Neural crest cell (in vitro differentiated cells): ENCODE measurements around the gene ANKRD65. TPM values are rescaled to one million over a fixed set of nuclear protein-coding genes. Genes with fewer than 3 reads are reported as not detected.

Source experiments
- DNase-seq: peaks from one replicate; pipeline ENCODE4 v3.0.0; 2021; ENCODE audit warnings: low read depth, mixed read lengths, low spot score
- H3K27ac Mint-ChIP-seq: one replicate; pipeline ENCODE4 v1.8.0; 2021; ENCODE audit warnings: mild to moderate bottlenecking, mixed read lengths; ENCODE audit not compliant: unreplicated experiment
- H3K27me3 Mint-ChIP-seq: 2 replicates; pipeline ENCODE4 v1.8.0; 2021; ENCODE audit warnings: low read depth, mild to moderate bottlenecking, mixed read lengths
- H3K36me3 Mint-ChIP-seq: 2 replicates; pipeline ENCODE4 v1.8.0; 2021; ENCODE audit warnings: low read depth, mild to moderate bottlenecking, mixed read lengths
- H3K4me1 Mint-ChIP-seq: 2 replicates; pipeline ENCODE4 v1.8.0; 2021; ENCODE audit warnings: mixed read lengths
- H3K4me3 Mint-ChIP-seq: one replicate; pipeline ENCODE4 v1.8.0; 2021; ENCODE audit warnings: mild to moderate bottlenecking, mixed read lengths
- H3K9me3 Mint-ChIP-seq: 2 replicates; pipeline ENCODE4 v1.8.0; 2021; ENCODE audit warnings: mixed read lengths
- total RNA-seq: library from RNA; stranded (reverse); gene quantifications from 2 replicates; pipeline ENCODE4 v1.2.1, GENCODE V29; 2021
- TF ChIP-seq, protein P1 (sequence below): fragments of 200-600 bp; sonication (generic); conservative IDR thresholded peaks from 2 replicates; pipeline ENCODE4 v1.5.0; 2021; ENCODE audit warnings: antibody characterized with exemption, mild to moderate bottlenecking

Gene ANKRD65
- total RNA-seq, 1 donor from 2014 or later: 0.89 TPM

GRCh38 chr1:1427820-1428148 is 6.7 kb upstream of the ANKRD65 start:
- no peak for DNase-seq
- Mint-ChIP-seq H3K27me3 (peaks cover 28% of the 10 kb centered on the region), H3K27ac (no peak overlapping the region), H3K4me3 (no peak overlapping the region), H3K9me3 (no peaks in the 10 kb centered on the region), H3K4me1 (peaks cover 40% of the 10 kb centered on the region), H3K36me3 (no peaks in the 10 kb centered on the region)
- TF ChIP-seq, protein P1, sequence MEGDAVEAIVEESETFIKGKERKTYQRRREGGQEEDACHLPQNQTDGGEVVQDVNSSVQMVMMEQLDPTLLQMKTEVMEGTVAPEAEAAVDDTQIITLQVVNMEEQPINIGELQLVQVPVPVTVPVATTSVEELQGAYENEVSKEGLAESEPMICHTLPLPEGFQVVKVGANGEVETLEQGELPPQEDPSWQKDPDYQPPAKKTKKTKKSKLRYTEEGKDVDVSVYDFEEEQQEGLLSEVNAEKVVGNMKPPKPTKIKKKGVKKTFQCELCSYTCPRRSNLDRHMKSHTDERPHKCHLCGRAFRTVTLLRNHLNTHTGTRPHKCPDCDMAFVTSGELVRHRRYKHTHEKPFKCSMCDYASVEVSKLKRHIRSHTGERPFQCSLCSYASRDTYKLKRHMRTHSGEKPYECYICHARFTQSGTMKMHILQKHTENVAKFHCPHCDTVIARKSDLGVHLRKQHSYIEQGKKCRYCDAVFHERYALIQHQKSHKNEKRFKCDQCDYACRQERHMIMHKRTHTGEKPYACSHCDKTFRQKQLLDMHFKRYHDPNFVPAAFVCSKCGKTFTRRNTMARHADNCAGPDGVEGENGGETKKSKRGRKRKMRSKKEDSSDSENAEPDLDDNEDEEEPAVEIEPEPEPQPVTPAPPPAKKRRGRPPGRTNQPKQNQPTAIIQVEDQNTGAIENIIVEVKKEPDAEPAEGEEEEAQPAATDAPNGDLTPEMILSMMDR: no peak

DNA sequence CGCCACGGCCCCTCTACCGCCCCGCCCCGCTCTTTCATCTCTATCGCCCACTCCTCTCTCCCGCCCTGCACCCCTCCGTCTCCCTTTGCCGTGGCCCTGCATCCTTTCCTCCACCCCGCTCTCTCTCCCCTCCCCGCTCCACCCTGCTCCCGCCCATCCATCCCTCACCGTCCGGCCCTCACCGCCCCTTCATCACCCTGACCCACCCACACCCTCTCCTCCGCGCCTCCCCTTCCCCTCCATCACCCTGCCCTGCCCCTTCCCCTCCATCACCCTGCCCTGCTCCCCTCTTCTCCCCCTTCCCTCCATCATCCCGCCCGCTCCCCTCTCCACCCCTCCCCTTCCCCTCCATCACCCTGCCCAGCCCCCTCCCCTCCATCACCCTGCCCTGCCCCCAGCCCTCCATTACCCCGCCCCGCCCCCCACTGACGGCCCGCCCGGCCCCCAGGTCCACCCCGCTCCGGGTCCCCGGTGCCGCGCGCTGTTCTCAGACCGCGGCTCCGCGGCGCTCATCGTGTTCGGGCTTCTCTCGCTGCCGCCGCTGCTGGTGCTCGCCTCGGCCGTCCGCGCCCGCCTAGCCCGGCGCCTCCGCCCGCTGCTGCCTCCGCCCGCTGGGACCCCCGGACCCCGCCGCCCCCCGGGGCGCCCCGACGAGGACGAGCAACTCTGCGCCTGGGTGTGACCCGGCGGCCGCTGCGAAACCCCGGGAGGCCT is 6.2 kb upstream of the ANKRD65 start:
- Mint-ChIP-seq H3K27ac (no peak overlapping the region), H3K4me3 (no peak overlapping the region), H3K9me3 (no peaks in the 10 kb centered on the region), H3K4me1 (peaks cover 42% of the 10 kb centered on the region), H3K27me3 (peaks cover 27% of the 10 kb centered on the region), H3K36me3 (no peaks in the 10 kb centered on the region)
- TF ChIP-seq, protein P1: no peak
- no peak for DNase-seq

DNA sequence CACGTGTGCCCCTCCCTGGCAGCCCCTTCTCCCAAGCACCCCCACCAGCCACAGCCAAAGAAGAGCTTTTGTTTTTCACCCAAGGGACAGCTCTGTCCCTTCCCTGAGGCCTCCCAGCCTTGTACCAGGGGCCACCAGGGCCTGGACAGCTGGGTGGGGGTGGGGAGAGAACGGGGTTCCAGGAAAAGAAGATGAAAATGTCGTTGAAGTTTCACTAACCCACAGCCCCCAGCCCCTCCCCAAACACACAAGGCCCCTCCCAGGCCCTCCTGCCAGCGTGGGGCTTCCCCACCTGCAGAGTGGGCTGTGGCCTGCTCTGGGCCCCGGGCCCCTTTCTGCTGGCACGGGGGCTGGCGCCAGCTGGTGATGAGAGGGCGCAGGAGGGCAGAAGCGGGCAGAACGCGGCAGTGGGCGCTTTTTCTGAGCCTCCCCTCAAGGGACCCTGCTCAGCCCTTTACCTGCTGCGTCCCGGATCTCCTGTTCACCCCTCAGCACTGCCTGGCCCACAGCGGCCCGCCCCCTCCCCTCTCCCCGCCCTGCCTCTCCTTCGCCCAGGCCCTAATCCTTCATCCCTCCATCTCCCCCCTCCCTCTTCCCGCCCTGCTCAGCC is 5.5 kb upstream of the ANKRD65 start:
- Mint-ChIP-seq H3K27me3 (peaks cover 28% of the 10 kb centered on the region), H3K9me3 (no peaks in the 10 kb centered on the region), H3K4me1 (peaks cover 40% of the 10 kb centered on the region), H3K4me3 (no peak overlapping the region), H3K27ac (no peak overlapping the region), H3K36me3 (no peaks in the 10 kb centered on the region)
- TF ChIP-seq, protein P1: no peak
- no peak for DNase-seq

- Mint-ChIP-seq H3K27me3 (peaks cover 28% of the 10 kb centered on the region), H3K27ac (no peak overlapping the region), H3K4me1 (peaks cover 38% of the 10 kb centered on the region), H3K4me3 (no peak overlapping the region), H3K36me3 (no peaks in the 10 kb centered on the region), H3K9me3 (no peaks in the 10 kb centered on the region)
- TF ChIP-seq, protein P1: no peak
- DNase-seq: no peak
Measured at GRCh38 chr1:1425753-1426495, 4.8 kb upstream of the ANKRD65 start.

- TF ChIP-seq, protein P1: no peak
- Mint-ChIP-seq H3K4me1 (peaks cover 36% of the 10 kb centered on the region), H3K27ac (no peak overlapping the region), H3K4me3 (no peak overlapping the region), H3K36me3 (no peaks in the 10 kb centered on the region), H3K27me3 (peaks cover 28% of the 10 kb centered on the region), H3K9me3 (no peaks in the 10 kb centered on the region)
- DNase-seq: no peak
Measured at GRCh38 chr1:1425426-1425752, 4.3 kb upstream of the ANKRD65 start.
